Kasumi-1 (cell line): ENCODE data around the gene PIEZO1.

Source experiments
- DNase-seq, 2 experiments: peaks; one replicate each; lab custom pipeline; 2025; lab: John Stamatoyannopoulos, UW

The PIEZO1 gene

GRCh38 chr16:88701581-88702370 is 83.2 kb downstream of the PIEZO1 start:
- no peak for DNase-seq

- DNase-seq = peak; percentile 94 to 95
Observed at GRCh38 chr16:88700636-88701482, 84.2 kb downstream of the PIEZO1 start.

- DNase-seq = no peak
Observed at GRCh38 chr16:88700322-88700635, 84.7 kb downstream of the PIEZO1 start.

GRCh38 chr16:88699180-88699579 is 85.8 kb downstream of the PIEZO1 start:
- DNase-seq = no peak

- no peak for DNase-seq
Observed at GRCh38 chr16:88698646-88699045, 86.4 kb downstream of the PIEZO1 start.

- no peak for DNase-seq
Observed at GRCh38 chr16:88697831-88698615, 87.0 kb downstream of the PIEZO1 start.

- DNase-seq = no peak
Observed at GRCh38 chr16:88697116-88697830, 87.7 kb downstream of the PIEZO1 start.

- DNase-seq = no peak
Observed at GRCh38 chr16:88696441-88696840, 88.6 kb downstream of the PIEZO1 start.

GRCh38 chr16:88695753-88696152 is 89.3 kb downstream of the PIEZO1 start:
- DNase-seq = no peak

- DNase-seq = no peak
Observed at GRCh38 chr16:88695218-88695617, 89.8 kb downstream of the PIEZO1 start.

- no peak for DNase-seq
Observed at GRCh38 chr16:88694221-88695087, 90.6 kb downstream of the PIEZO1 start.

GRCh38 chr16:88693420-88694177 is 91.4 kb downstream of the PIEZO1 start:
- no peak for DNase-seq

- no peak for DNase-seq
Observed at GRCh38 chr16:88692861-88693260, 92.2 kb downstream of the PIEZO1 start.

GRCh38 chr16:88691924-88692560 is 93.0 kb downstream of the PIEZO1 start:
- peak; percentile 86 to 92 for DNase-seq

GRCh38 chr16:88691129-88691813 is 93.7 kb downstream of the PIEZO1 start:
- no peak for DNase-seq

GRCh38 chr16:88690341-88691128 is 94.5 kb downstream of the PIEZO1 start:
- DNase-seq = no peak

- no peak for DNase-seq
Observed at GRCh38 chr16:88688013-88688778, 96.8 kb downstream of the PIEZO1 start.

- no peak for DNase-seq
Observed at GRCh38 chr16:88687676-88688012, 97.4 kb downstream of the PIEZO1 start.
